ENCODE data around the gene SIRT4.
"Not testable (repeated sequence)": the region's sequence is repeated elsewhere in the genome, so short reads cannot be mapped to it uniquely, and the experiment has no call there.

Gene SIRT4

GRCh38 chr12:120335447-120335846, 33.3 kb downstream of the SIRT4 start:
- DNase-seq (ENCODE audit: low spot score) = peak; percentile 24

- DNase-seq (ENCODE audit: low spot score) = not testable (repeated sequence)
Observed at GRCh38 chr12:120336392-120336791, 34.3 kb downstream of the SIRT4 start.

GRCh38 chr12:120337730-120338129, 35.6 kb downstream of the SIRT4 start:
- DNase-seq (ENCODE audit: low spot score) = no peak

- DNase-seq (ENCODE audit: low spot score) = no peak
Observed at GRCh38 chr12:120339256-120339655, 37.1 kb downstream of the SIRT4 start.

GRCh38 chr12:120342175-120343038, 40.3 kb downstream of the SIRT4 start:
- no peak for DNase-seq (ENCODE audit: low spot score)

GRCh38 chr12:120343039-120343537, 41.0 kb downstream of the SIRT4 start:
- DNase-seq (ENCODE audit: low spot score) = no peak

GRCh38 chr12:120343692-120344091, 41.6 kb downstream of the SIRT4 start:
- DNase-seq (ENCODE audit: low spot score) = no peak

GRCh38 chr12:120346031-120346430, 43.9 kb downstream of the SIRT4 start:
- no peak for DNase-seq (ENCODE audit: low spot score)

- no peak for DNase-seq (ENCODE audit: low spot score)
Observed at GRCh38 chr12:120346681-120347080, 44.6 kb downstream of the SIRT4 start.

GRCh38 chr12:120347766-120348165, 45.6 kb downstream of the SIRT4 start:
- DNase-seq (ENCODE audit: low spot score) = no peak

GRCh38 chr12:120350576-120351350, 48.6 kb downstream of the SIRT4 start:
- DNase-seq (ENCODE audit: low spot score) = no peak

GRCh38 chr12:120352117-120352516, 50.0 kb downstream of the SIRT4 start:
- DNase-seq (ENCODE audit: low spot score) = no peak

GRCh38 chr12:120353136-120353535, 51.0 kb downstream of the SIRT4 start:
- DNase-seq (ENCODE audit: low spot score) = no peak

- DNase-seq (ENCODE audit: low spot score) = no peak
Observed at GRCh38 chr12:120353556-120354317, 51.6 kb downstream of the SIRT4 start.

GRCh38 chr12:120356567-120357030, 54.5 kb downstream of the SIRT4 start:
- DNase-seq (ENCODE audit: low spot score) = peak; percentile 82

GRCh38 chr12:120357104-120357503, 55.0 kb downstream of the SIRT4 start:
- no peak for DNase-seq (ENCODE audit: low spot score)

- DNase-seq (ENCODE audit: low spot score) = no peak
Observed at GRCh38 chr12:120358412-120359100, 56.4 kb downstream of the SIRT4 start.

GRCh38 chr12:120359128-120359527, 57.0 kb downstream of the SIRT4 start:
- DNase-seq (ENCODE audit: low spot score) = no peak

GRCh38 chr12:120361506-120362208, 59.5 kb downstream of the SIRT4 start:
- no peak for DNase-seq (ENCODE audit: low spot score)
